Fibroblast of skin of back (primary cell): ENCODE results near the gene CALHM2.

ENCODE experiments used
- DNase-seq: peaks from one replicate; pipeline ENCODE4 v3.0.0-alpha.2; 2013

Gene CALHM2

GRCh38 chr10:103415581-103415980, 36.6 kb downstream of the CALHM2 start:
- DNase-seq, result no peak

GRCh38 chr10:103413564-103413963, 38.6 kb downstream of the CALHM2 start:
- no peak for DNase-seq

- DNase-seq, result no peak
These were observed 54.9 kb downstream of the CALHM2 start for GRCh38 chr10:103397191-103397825.

GRCh38 chr10:103396789-103397087, 55.4 kb downstream of the CALHM2 start:
- DNase-seq, result no peak
